ENCODE data around the gene TTC13. TPM values are rescaled to one million over a fixed set of nuclear protein-coding genes. Genes with fewer than 3 reads are reported as not detected.

The TTC13 gene
- total and polyA plus RNA-seq, 11 donors, result 3.7 to 9.6 (median 6.9) TPM

DNA sequence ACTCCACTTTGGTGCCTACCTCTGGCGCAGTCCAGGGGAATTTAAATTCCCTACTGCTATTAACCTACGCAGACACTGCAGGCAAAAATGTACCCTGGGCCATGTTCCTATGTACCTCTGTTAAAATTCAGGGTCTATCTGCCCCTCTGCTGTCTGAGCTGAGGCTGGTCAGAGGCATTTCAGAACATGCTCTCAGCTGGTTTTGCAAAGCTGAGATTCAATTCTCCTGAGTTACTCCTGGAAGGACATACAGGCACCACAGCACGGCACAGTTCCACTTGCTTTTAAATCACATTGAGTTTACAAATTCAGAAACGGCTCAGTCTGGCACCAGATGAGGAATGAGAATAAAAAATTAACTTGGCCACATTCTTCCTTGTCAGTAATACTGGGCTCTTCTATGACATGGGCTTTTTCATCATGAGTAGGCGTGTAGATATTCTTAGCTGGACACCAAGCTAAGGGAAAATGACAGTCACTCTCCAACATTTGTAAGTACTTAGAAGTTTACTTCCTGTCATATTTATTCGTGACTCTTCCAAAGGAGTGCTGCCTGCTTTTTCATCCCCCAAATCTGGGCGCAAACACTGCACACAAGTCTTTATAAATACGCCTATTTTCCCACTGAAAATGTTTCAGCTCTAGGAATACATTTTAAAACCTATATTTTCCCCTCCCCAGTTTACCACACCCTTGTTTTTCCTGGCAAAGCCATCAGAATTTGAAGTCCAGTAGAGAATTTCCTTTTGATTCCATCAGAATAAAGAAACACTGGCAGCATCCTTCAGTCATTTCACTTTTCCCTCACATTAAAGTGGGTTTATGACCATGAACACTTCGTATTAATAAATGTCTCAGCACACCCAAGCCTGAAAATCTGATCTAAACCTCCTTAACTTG is 112.2 kb downstream of the TTC13 start:
- ATAC-seq (peak in 3 of 4 donors; percentile 11 to 55 (median 27)), DNase-seq (no peak)
- TF ChIP-seq POLR2A (IDR thresholded peaks at IDR 0.05), result peak in 1 of 2 donors; percentile 58
- TF ChIP-seq, protein P1, sequence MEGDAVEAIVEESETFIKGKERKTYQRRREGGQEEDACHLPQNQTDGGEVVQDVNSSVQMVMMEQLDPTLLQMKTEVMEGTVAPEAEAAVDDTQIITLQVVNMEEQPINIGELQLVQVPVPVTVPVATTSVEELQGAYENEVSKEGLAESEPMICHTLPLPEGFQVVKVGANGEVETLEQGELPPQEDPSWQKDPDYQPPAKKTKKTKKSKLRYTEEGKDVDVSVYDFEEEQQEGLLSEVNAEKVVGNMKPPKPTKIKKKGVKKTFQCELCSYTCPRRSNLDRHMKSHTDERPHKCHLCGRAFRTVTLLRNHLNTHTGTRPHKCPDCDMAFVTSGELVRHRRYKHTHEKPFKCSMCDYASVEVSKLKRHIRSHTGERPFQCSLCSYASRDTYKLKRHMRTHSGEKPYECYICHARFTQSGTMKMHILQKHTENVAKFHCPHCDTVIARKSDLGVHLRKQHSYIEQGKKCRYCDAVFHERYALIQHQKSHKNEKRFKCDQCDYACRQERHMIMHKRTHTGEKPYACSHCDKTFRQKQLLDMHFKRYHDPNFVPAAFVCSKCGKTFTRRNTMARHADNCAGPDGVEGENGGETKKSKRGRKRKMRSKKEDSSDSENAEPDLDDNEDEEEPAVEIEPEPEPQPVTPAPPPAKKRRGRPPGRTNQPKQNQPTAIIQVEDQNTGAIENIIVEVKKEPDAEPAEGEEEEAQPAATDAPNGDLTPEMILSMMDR (IDR thresholded peaks at IDR 0.05), result no peak
- Histone ChIP-seq H3K27me3 (no peaks in the 10 kb centered on the region), H3K4me1 (peaks cover 7 to 79% (median 57%) of the 10 kb centered on the region in 12 donors), H3K4me3 (peak overlapping the region; percentile 69 to 98 (median 91)), H3K9me3 (no peaks in the 10 kb centered on the region), H3K36me3 (peaks cover 0 to 3% (median 0%) of the 10 kb centered on the region in 9 donors), H3K27ac (peak overlapping the region; percentile 75 to 97 (median 88))
- intact Hi-C loops (cut with DNase I), result loop anchor here in 8 of 10 donors (5.0 to 10.0 kb wide), 6 partner anchors 39 to 111 kb away; partner anchors contain the start of genes ARV1 (in 1 of the 8) and TTC13 (in 1 of the 8)
- 27 to 41% (median 30%) methylated on average over 9 of the region's 9 CpGs for WGBS, 4 donors

DNA sequence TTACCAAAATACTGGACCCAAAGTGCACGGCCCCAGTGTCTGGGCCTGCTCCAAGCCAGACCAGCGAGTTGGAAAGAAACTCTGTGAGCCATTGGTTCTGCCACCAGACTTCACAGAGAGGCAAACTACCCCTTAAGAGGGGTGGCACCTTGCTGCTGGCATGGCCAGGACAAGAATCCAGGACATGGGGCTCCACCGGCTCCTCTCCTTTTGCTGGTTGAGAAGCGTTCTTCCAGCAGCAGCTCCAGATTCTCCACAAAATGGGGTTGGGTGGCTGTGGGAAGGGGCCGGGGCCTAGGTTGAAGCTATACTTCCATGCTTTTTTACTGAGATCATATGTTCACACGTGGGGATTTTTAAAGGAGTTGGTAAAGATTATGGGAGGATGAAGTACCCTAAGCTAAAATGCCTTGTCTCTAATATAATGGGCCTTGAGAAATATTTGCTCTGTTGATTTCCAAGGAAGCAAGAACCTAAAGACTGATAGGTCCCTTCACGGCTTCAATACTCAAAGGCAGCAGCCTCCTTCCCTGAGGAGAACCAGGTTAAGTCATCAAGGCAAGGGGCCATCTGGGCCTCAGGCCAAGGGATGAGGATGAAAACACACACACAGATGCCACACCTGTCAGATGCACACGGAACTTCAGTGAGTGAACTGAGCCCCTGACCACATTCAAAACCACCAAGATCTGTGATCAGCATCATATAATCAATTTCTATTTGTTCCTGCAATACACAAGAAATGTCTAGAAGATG is 113.4 kb downstream of the TTC13 start:
- Histone ChIP-seq H3K27ac (peak overlapping the region in 10 of 12 donors; percentile 3 to 97 (median 93)), H3K4me3 (peak overlapping the region in 8 of 12 donors; percentile 2 to 98 (median 84)), H3K27me3 (no peaks in the 10 kb centered on the region), H3K4me1 (peaks cover 7 to 90% (median 60%) of the 10 kb centered on the region in 12 donors), H3K36me3 (peaks cover 0 to 4% (median 0%) of the 10 kb centered on the region in 9 donors), H3K9me3 (no peaks in the 10 kb centered on the region)
- DNase-seq (no peak), ATAC-seq (no peak)
- WGBS, 4 donors, result 69 to 78% (median 77%) methylated on average over 7 to 8 of the region's 8 CpGs
- intact Hi-C loops (cut with DNase I), result loop anchor here in 8 of 10 donors (5.0 to 10.0 kb wide), 6 partner anchors 38 to 112 kb away; partner anchors contain the start of genes ARV1 (in 1 of the 8) and TTC13 (in 1 of the 8)
- no peak for TF ChIP-seq POLR2A (IDR thresholded peaks at IDR 0.05)
- TF ChIP-seq, protein P1 (IDR thresholded peaks at IDR 0.05), result no peak

DNA sequence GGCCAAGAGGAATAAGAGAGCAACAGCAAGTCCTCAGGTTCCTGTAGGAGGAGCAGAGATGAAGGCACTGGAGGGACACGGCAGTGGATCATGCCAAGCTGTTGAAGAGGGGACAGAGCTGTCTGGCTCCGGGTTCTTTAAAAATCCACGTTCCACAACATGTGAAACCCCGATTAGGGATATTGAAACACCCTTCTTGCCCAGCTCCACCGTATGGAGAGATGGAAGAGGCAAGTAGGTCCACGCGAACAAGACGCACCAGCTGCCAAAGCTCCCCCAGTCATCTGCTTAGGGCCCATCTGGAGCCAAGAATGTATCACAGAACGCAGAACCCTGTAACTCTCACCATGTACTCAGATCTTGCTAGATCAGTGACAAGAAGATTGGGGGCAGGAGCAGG is 114.2 kb downstream of the TTC13 start:
- WGBS, 4 donors, result 31 to 48% (median 46%) methylated on average over 9 of the region's 9 CpGs
- H3K27me3 ChIP-seq, result no peaks in the 10 kb centered on the region
- TF ChIP-seq POLR2A (IDR thresholded peaks at IDR 0.05), result no peak
- TF ChIP-seq, protein P1 (IDR thresholded peaks at IDR 0.05), result no peak
- peaks cover 0 to 4% (median 0%) of the 10 kb centered on the region in 9 donors for H3K36me3 ChIP-seq
- no peak for ATAC-seq
- no peak for DNase-seq
- peak overlapping the region in 5 of 12 donors; percentile 2 to 98 (median 7) for H3K4me3 ChIP-seq
- no peaks in the 10 kb centered on the region for H3K9me3 ChIP-seq
- peaks cover 7 to 90% (median 62%) of the 10 kb centered on the region in 12 donors for H3K4me1 ChIP-seq
- intact Hi-C loops (cut with DNase I), result loop anchor here in 3 of 10 donors (5.0 to 10.0 kb wide), 2 partner anchors 37 to 60 kb away; no protein-coding TSS in a partner anchor
- peak overlapping the region in 9 of 12 donors; percentile 3 to 97 (median 74) for H3K27ac ChIP-seq
